Measurements from ENCODE around the gene KHK. TPM values are rescaled to one million over a fixed set of nuclear protein-coding genes. Genes with fewer than 3 reads are reported as not detected.

KHK gene
- polyA plus RNA-seq, 2 of the 4 experiments (the other 2 are of a cell fraction), result 4.2 to 7.6 TPM

DNA sequence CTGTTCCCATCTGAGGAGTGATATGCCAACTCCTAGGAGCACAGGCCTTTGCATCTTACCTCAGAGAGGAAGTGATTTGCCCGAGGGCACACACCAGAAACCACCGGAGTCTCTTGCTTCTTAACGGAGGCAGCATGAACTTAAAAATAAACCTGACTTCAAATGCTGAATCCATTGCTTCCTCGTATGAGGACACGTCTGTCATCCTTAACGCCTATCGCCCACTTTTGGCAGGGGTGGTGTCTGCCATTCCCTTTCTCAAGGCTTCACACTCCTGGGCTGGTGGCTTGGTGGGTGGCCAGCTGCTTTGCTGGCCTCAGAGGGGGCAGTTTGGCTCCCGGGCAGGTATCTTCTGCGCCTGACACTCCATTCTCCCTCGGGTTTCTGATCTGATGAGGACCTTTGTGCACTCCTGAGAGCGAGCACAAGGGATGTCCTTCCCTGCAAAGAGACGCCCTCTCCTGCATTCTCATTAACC is 48.9 kb downstream of the KHK start (continued):
- TF ChIP-seq, protein P1, sequence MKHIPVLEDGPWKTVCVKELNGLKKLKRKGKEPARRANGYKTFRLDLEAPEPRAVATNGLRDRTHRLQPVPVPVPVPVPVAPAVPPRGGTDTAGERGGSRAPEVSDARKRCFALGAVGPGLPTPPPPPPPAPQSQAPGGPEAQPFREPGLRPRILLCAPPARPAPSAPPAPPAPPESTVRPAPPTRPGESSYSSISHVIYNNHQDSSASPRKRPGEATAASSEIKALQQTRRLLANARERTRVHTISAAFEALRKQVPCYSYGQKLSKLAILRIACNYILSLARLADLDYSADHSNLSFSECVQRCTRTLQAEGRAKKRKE (CRISPR knock-in tag; IDR thresholded peaks at IDR 0.05; ENCODE audit: low read depth), result no peak
- TF ChIP-seq, protein P2, sequence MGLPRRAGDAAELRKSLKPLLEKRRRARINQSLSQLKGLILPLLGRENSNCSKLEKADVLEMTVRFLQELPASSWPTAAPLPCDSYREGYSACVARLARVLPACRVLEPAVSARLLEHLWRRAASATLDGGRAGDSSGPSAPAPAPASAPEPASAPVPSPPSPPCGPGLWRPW (IDR thresholded peaks at IDR 0.05), result no peak
- TF ChIP-seq TP53 (CRISPR knock-in tag; IDR thresholded peaks at IDR 0.05) (no peak), KDM5A (IDR thresholded peaks at IDR 0.05) (no peak), FOXS1 (CRISPR knock-in tag; IDR thresholded peaks at IDR 0.05) (no peak), HOXB5 (CRISPR knock-in tag; IDR thresholded peaks at IDR 0.05) (no peak), ZFP36 (IDR thresholded peaks at IDR 0.05; ENCODE audit: borderline replicate concordance, partially characterized antibody) (no peak)

DNA sequence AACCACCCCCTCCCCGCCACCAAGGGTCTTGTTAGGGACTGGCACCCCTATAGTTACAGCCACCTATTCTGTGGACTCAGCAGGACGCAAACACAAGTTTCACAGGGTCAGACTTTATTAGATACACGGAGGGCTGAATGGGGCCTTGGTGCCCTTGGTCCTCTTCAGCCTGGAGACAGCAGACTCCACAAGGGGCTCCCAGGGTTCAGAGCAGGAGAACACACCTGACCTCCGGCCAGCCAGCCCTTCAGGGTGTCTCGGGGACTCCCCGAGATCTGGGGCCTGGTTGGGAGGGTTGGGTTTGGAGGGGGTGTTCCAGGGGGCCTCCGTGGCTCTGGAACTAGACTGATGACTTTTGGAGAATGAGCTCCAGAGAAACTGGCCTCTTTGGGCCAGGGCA is 50.2 kb downstream of the KHK start:
- TF ChIP-seq HOXA7 (CRISPR knock-in tag; IDR thresholded peaks at IDR 0.05), result no peak
- no peak for TF ChIP-seq KDM1A (IDR thresholded peaks at IDR 0.05; ENCODE audit: low read depth)
- no peak for TF ChIP-seq FOXS1 (CRISPR knock-in tag; IDR thresholded peaks at IDR 0.05)
- TF ChIP-seq HOXB13 (CRISPR knock-in tag; IDR thresholded peaks at IDR 0.05; ENCODE audit: low read depth), result no peak
- no peak for TF ChIP-seq JUNB (IDR thresholded peaks at IDR 0.05)
- TF ChIP-seq BHLHE40 (IDR thresholded peaks at IDR 0.05; ENCODE audit: low read depth, low read length), result no peak
- no peak overlapping the region for H3K4me2 ChIP-seq
- DNase-seq (ENCODE audit: low read depth in 1 of 2, low spot score in 1 of 2) (no peak), FAIRE-seq (no peak), ATAC-seq (no peak)
- H3K4me3 ChIP-seq, result no peak overlapping the region
- 86% methylated on average over 7 of the region's 7 CpGs for WGBS (ENCODE audit: missing lambda C conversion rate)
- CTCF ChIA-PET, result interaction anchor here (1.0 to 1.7 kb wide), 3 partner anchors 16 to 50 kb away, joined by 4 to 5 read pairs (median 5); no protein-coding TSS in a partner anchor
- POLR2A ChIA-PET, result no interaction called here
- H3K4me1 ChIP-seq, result peaks cover 11% of the 10 kb centered on the region
- no peak overlapping the region for H3K27ac ChIP-seq
- H3K9me3 ChIP-seq, result no peaks in the 10 kb centered on the region

DNA sequence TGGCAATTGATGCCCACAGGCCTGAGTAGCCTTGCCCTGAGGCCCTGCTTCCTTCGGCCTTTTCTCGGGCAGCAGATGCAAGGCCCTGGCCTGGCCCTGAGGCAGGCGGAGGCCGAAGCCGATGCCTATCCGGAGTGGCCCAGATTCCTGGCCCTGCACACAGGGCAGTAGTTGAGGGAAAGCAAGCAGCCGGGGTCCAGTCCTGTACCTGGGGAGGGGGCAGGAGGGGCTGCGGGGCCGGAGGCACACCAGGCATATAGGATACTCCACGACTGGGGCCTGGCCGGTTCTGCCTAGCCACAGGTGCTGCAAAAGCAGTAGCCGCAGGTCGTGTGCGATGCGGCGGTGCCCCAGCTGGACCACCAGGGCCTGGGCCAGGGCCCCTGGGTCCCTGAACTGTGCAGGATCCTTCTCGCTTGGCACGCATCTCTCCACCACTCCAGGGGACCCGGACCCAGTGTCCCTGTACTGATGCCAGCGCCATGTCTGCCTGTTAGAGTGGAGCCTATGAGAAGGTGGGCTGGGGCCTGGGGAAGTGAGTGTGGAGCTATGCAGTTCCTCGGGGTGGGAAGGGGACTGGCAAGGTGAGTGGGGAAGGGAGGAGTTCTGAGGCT is 50.9 kb downstream of the KHK start:
- H3K27ac ChIP-seq, result no peak overlapping the region
- DNase-seq (ENCODE audit: low read depth in 1 of 2, low spot score in 1 of 2) (no peak), FAIRE-seq (no peak), ATAC-seq (no peak)
- TF ChIP-seq PHF8 (IDR thresholded peaks at IDR 0.05; ENCODE audit: borderline replicate concordance, low read depth) (no peak), TFCP2L1 (CRISPR knock-in tag; IDR thresholded peaks at IDR 0.05) (no peak), FOXS1 (CRISPR knock-in tag; IDR thresholded peaks at IDR 0.05) (no peak), CEBPB (IDR thresholded peaks at IDR 0.05) (no peak), HOXB13 (CRISPR knock-in tag; IDR thresholded peaks at IDR 0.05; ENCODE audit: low read depth) (no peak), BHLHE40 (IDR thresholded peaks at IDR 0.05; ENCODE audit: low read depth, low read length) (no peak), NFE2L2 (conservative IDR thresholded peaks at IDR 0.05; ENCODE audit: low read length) (no peak), ESRRA (IDR thresholded peaks at IDR 0.05; ENCODE audit: borderline replicate concordance, low read length) (no peak), POLR2AphosphoS2 (conservative IDR thresholded peaks at IDR 0.05; ENCODE audit: low read length) (no peak), MAFK (IDR thresholded peaks at IDR 0.05; ENCODE audit: partially characterized antibody) (no peak), ZSCAN20 (CRISPR knock-in tag; IDR thresholded peaks at IDR 0.05) (no peak)
- TF ChIP-seq, protein P3, sequence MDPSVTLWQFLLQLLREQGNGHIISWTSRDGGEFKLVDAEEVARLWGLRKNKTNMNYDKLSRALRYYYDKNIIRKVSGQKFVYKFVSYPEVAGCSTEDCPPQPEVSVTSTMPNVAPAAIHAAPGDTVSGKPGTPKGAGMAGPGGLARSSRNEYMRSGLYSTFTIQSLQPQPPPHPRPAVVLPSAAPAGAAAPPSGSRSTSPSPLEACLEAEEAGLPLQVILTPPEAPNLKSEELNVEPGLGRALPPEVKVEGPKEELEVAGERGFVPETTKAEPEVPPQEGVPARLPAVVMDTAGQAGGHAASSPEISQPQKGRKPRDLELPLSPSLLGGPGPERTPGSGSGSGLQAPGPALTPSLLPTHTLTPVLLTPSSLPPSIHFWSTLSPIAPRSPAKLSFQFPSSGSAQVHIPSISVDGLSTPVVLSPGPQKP (IDR thresholded peaks at IDR 0.05; ENCODE audit: low read depth, low read length), result no peak
- TF ChIP-seq, protein P4, sequence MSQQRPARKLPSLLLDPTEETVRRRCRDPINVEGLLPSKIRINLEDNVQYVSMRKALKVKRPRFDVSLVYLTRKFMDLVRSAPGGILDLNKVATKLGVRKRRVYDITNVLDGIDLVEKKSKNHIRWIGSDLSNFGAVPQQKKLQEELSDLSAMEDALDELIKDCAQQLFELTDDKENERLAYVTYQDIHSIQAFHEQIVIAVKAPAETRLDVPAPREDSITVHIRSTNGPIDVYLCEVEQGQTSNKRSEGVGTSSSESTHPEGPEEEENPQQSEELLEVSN (IDR thresholded peaks at IDR 0.05; ENCODE audit: borderline replicate concordance, low read depth), result no peak
- H3K9me3 ChIP-seq, result no peaks in the 10 kb centered on the region
- ChIA-PET POLR2A (no interaction called here), CTCF (interaction anchor here (0.7 to 1.5 kb wide), 4 partner anchors 15 to 44 kb away, joined by 3 to 5 read pairs (median 4); no protein-coding TSS in a partner anchor)
- no peak overlapping the region for H3K4me3 ChIP-seq
- 82% methylated on average over 20 of the region's 21 CpGs for WGBS (ENCODE audit: missing lambda C conversion rate)
- no peak overlapping the region for H3K4me2 ChIP-seq
- H3K4me1 ChIP-seq, result peaks cover 11% of the 10 kb centered on the region

All from A549 (cell line).